ENCODE measurements around the gene DOK7.

Gene DOK7

DNA sequence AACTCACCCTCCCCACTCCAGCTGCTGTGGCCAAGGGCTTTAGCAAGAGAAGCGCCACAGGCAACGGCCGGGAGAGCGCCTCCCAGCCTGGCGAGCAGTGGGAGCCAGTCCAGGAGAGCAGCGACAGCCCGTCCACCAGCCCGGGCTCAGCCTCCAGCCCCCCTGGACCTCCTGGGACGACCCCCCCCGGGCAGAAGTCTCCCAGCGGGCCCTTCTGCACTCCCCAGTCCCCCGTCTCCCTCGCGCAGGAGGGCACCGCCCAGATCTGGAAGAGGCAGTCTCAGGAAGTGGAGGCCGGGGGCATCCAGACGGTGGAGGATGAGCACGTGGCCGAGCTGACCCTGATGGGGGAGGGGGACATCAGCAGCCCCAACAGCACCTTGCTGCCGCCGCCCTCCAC lies 32.6 kb upstream of the DOK7 start (continued):
- TF ChIP-seq TOX (CRISPR knock-in tag; IDR thresholded peaks at IDR 0.05; ENCODE audit: borderline replicate concordance): no peak
- TF ChIP-seq, protein P1, sequence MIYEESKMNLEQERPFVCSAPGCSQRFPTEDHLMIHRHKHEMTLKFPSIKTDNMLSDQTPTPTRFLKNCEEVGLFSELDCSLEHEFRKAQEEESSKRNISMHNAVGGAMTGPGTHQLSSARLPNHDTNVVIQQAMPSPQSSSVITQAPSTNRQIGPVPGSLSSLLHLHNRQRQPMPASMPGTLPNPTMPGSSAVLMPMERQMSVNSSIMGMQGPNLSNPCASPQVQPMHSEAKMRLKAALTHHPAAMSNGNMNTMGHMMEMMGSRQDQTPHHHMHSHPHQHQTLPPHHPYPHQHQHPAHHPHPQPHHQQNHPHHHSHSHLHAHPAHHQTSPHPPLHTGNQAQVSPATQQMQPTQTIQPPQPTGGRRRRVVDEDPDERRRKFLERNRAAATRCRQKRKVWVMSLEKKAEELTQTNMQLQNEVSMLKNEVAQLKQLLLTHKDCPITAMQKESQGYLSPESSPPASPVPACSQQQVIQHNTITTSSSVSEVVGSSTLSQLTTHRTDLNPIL (CRISPR knock-in tag; IDR thresholded peaks at IDR 0.05; ENCODE audit: low read depth): no peak
- no peak for TF ChIP-seq GLIS3 (CRISPR knock-in tag; IDR thresholded peaks at IDR 0.05)

DNA sequence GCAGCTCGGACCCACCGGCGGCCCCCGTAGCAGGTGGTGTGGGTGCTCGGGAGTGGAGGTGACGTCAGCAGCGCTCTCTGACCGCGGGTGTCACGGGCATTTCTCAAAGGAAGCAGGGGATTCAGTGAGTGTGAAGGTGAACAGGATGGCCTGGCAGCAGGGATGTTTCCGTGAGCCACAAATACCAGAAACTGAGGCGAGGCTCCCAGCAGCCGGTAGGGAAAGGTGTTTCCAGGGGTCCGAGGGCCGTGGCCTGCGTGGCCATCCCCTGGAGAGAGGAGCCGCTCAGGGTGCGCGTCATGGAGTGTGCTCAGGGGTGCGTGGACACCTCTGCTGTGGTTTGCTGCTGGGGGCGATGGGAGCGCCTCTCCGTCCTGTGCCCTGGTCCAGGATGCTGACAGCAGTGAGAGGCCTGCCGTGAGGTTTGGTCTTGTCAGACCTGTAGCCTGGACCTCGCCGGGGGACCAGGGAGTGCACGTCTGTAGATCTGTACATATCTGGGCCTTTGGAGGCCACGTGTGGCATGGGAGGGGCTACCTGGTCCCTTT lies 31.6 kb upstream of the DOK7 start:
- no peak for ATAC-seq
- TF ChIP-seq, protein P2, sequence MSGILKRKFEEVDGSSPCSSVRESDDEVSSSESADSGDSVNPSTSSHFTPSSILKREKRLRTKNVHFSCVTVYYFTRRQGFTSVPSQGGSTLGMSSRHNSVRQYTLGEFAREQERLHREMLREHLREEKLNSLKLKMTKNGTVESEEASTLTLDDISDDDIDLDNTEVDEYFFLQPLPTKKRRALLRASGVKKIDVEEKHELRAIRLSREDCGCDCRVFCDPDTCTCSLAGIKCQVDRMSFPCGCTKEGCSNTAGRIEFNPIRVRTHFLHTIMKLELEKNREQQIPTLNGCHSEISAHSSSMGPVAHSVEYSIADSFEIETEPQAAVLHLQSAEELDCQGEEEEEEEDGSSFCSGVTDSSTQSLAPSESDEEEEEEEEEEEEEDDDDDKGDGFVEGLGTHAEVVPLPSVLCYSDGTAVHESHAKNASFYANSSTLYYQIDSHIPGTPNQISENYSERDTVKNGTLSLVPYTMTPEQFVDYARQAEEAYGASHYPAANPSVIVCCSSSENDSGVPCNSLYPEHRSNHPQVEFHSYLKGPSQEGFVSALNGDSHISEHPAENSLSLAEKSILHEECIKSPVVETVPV (CRISPR knock-in tag; IDR thresholded peaks at IDR 0.05): no peak
- TF ChIP-seq, protein P3, sequence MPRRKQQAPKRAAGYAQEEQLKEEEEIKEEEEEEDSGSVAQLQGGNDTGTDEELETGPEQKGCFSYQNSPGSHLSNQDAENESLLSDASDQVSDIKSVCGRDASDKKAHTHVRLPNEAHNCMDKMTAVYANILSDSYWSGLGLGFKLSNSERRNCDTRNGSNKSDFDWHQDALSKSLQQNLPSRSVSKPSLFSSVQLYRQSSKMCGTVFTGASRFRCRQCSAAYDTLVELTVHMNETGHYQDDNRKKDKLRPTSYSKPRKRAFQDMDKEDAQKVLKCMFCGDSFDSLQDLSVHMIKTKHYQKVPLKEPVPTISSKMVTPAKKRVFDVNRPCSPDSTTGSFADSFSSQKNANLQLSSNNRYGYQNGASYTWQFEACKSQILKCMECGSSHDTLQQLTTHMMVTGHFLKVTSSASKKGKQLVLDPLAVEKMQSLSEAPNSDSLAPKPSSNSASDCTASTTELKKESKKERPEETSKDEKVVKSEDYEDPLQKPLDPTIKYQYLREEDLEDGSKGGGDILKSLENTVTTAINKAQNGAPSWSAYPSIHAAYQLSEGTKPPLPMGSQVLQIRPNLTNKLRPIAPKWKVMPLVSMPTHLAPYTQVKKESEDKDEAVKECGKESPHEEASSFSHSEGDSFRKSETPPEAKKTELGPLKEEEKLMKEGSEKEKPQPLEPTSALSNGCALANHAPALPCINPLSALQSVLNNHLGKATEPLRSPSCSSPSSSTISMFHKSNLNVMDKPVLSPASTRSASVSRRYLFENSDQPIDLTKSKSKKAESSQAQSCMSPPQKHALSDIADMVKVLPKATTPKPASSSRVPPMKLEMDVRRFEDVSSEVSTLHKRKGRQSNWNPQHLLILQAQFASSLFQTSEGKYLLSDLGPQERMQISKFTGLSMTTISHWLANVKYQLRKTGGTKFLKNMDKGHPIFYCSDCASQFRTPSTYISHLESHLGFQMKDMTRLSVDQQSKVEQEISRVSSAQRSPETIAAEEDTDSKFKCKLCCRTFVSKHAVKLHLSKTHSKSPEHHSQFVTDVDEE (CRISPR knock-in tag; IDR thresholded peaks at IDR 0.05): no peak
- TF ChIP-seq ZC3H10 (CRISPR knock-in tag; IDR thresholded peaks at IDR 0.05): no peak
- no peak for TF ChIP-seq ISL1 (CRISPR knock-in tag; IDR thresholded peaks at IDR 0.05)
- TF ChIP-seq, protein P4, sequence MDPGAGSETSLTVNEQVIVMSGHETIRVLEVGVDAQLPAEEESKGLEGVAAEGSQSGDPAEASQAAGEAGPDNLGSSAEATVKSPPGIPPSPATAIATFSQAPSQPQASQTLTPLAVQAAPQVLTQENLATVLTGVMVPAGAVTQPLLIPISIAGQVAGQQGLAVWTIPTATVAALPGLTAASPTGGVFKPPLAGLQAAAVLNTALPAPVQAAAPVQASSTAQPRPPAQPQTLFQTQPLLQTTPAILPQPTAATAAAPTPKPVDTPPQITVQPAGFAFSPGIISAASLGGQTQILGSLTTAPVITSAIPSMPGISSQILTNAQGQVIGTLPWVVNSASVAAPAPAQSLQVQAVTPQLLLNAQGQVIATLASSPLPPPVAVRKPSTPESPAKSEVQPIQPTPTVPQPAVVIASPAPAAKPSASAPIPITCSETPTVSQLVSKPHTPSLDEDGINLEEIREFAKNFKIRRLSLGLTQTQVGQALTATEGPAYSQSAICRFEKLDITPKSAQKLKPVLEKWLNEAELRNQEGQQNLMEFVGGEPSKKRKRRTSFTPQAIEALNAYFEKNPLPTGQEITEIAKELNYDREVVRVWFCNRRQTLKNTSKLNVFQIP (CRISPR knock-in tag; IDR thresholded peaks at IDR 0.05; ENCODE audit: borderline replicate concordance, low read depth): no peak
- TF ChIP-seq ZFP30 (CRISPR knock-in tag; IDR thresholded peaks at IDR 0.05): no peak
- TF ChIP-seq CSDC2 (CRISPR knock-in tag; IDR thresholded peaks at IDR 0.05): no peak
- no peak for TF ChIP-seq ZNF70 (CRISPR knock-in tag; IDR thresholded peaks at IDR 0.05)
- TF ChIP-seq GLIS3 (CRISPR knock-in tag; IDR thresholded peaks at IDR 0.05): no peak
- TF ChIP-seq TOX (CRISPR knock-in tag; IDR thresholded peaks at IDR 0.05; ENCODE audit: borderline replicate concordance): no peak
- TF ChIP-seq TCF4 (CRISPR knock-in tag; IDR thresholded peaks at IDR 0.05; ENCODE audit: borderline replicate concordance): no peak
- TF ChIP-seq, protein P5, sequence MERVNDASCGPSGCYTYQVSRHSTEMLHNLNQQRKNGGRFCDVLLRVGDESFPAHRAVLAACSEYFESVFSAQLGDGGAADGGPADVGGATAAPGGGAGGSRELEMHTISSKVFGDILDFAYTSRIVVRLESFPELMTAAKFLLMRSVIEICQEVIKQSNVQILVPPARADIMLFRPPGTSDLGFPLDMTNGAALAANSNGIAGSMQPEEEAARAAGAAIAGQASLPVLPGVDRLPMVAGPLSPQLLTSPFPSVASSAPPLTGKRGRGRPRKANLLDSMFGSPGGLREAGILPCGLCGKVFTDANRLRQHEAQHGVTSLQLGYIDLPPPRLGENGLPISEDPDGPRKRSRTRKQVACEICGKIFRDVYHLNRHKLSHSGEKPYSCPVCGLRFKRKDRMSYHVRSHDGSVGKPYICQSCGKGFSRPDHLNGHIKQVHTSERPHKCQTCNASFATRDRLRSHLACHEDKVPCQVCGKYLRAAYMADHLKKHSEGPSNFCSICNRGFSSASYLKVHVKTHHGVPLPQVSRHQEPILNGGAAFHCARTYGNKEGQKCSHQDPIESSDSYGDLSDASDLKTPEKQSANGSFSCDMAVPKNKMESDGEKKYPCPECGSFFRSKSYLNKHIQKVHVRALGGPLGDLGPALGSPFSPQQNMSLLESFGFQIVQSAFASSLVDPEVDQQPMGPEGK (CRISPR knock-in tag; IDR thresholded peaks at IDR 0.05; ENCODE audit: borderline replicate concordance): no peak
- no peak for TF ChIP-seq SNAI2 (CRISPR knock-in tag; IDR thresholded peaks at IDR 0.05)
- TF ChIP-seq RARB (CRISPR knock-in tag; IDR thresholded peaks at IDR 0.05): no peak
- TF ChIP-seq BACH2 (CRISPR knock-in tag; IDR thresholded peaks at IDR 0.05; ENCODE audit: borderline replicate concordance): no peak
- no peak for TF ChIP-seq ZFP3 (CRISPR knock-in tag; IDR thresholded peaks at IDR 0.05)
- TF ChIP-seq ARNTL (CRISPR knock-in tag; IDR thresholded peaks at IDR 0.05; ENCODE audit: borderline replicate concordance, low read depth): no peak

DNA sequence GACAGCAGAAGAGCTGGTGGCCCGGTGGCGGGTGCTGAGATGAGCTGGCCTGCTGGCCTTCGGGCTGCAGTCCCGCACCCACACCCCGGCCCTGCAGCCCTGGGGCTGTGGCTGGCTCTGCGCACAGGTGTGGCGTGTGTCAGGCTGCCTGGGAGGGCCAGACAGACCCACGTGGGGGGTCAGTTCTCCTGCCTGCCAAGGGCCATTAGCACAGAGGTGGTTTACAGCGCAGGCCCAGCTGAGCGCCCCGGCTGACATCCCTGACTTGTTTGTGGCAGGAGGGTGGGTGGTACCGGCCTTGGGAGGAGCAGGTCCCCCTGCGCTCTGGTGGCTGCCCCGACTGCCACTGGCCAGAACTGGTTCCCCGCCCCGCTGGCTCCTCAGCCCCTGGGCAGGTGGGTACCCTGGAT lies 30.7 kb upstream of the DOK7 start:
- no peak for ATAC-seq
- no peak for TF ChIP-seq GLIS3 (CRISPR knock-in tag; IDR thresholded peaks at IDR 0.05)
- TF ChIP-seq SNAI2 (CRISPR knock-in tag; IDR thresholded peaks at IDR 0.05): no peak
- TF ChIP-seq ISL1 (CRISPR knock-in tag; IDR thresholded peaks at IDR 0.05): no peak
- TF ChIP-seq ARNTL (CRISPR knock-in tag; IDR thresholded peaks at IDR 0.05; ENCODE audit: borderline replicate concordance, low read depth): no peak
- no peak for TF ChIP-seq TOX (CRISPR knock-in tag; IDR thresholded peaks at IDR 0.05; ENCODE audit: borderline replicate concordance)
- TF ChIP-seq, protein P2 (CRISPR knock-in tag; IDR thresholded peaks at IDR 0.05): no peak
- no peak for TF ChIP-seq BACH2 (CRISPR knock-in tag; IDR thresholded peaks at IDR 0.05; ENCODE audit: borderline replicate concordance)
- TF ChIP-seq, protein P3 (CRISPR knock-in tag; IDR thresholded peaks at IDR 0.05): no peak
- TF ChIP-seq, protein P5 (CRISPR knock-in tag; IDR thresholded peaks at IDR 0.05; ENCODE audit: borderline replicate concordance): no peak
- TF ChIP-seq ZNF565 (CRISPR knock-in tag; conservative IDR thresholded peaks at IDR 0.05; ENCODE audit: low read depth): no peak
- TF ChIP-seq ZNF70 (CRISPR knock-in tag; IDR thresholded peaks at IDR 0.05): no peak
- no peak for TF ChIP-seq RARB (CRISPR knock-in tag; IDR thresholded peaks at IDR 0.05)
- no peak for TF ChIP-seq TCF4 (CRISPR knock-in tag; IDR thresholded peaks at IDR 0.05; ENCODE audit: borderline replicate concordance)
